ENCODE measurements around the gene ACCS. TPM values are rescaled to one million over a fixed set of nuclear protein-coding genes. Genes with fewer than 3 reads are reported as not detected.

ACCS gene
- total and polyA plus RNA-seq, 2 donors from 2014 or later: 11.4 to 39.0 TPM

DNA sequence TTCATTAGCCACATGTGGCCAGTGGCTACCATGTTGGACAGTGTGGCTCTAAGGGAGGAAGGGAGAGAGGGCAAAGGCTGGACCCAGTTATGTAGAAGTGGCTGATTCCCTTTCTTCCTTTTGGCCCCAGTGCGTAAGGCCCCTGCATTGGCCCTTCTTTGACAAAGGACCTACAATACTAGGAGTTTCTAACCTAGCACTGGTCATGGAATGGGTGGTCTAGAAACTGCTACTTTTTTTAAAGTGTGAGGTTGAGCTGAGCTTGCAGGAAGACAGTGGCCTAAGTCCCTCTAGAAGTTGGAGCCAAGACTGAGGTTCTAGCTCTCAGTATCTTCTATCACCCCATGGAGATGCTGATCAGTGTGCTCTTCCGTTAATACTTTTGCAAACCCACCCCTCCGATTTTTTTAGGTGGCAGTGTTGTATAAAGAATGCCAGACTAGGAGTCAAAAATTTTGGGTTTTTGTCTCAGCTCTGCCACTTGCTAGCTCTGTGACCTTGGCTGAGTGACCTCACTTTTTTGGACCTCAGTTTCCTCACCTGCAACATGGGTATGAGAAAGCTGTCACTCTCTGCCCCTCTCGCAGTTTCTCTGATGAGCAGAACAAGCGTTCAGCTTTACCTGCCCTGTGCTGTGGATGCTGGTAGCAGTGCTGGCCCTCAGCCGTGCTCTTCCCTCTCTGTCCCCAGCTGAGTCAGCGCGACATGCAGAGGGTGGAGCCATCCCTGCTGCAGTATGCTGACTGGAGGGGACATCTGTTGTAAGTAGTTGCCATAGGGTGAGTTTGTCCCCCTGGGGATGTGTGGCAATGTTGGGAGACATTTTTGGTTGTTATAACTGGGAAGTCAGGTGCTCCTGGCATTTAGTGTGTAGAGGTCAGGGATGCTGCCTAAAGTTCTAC is 6.9 kb downstream of the ACCS start:
- no peak for TF ChIP-seq CTCF (IDR thresholded peaks at IDR 0.05; ENCODE audit: borderline replicate concordance, extremely low read depth, insufficient read depth)
- Histone ChIP-seq H3K36me3 (ENCODE audit: control insufficient read depth in 2 of 3, insufficient read depth in 3 of 3, low read length in 3 of 3) (peaks cover 0 to 10% (median 0%) of the 10 kb centered on the region in 3 donors), H3K9ac (ENCODE audit: low read length in 3 of 3) (no peak overlapping the region), H3K4me1 (ENCODE audit: control insufficient read depth in 2 of 3, insufficient read depth in 2 of 3, low read depth in 1 of 3, low read length in 3 of 3) (no peaks in the 10 kb centered on the region), H3K27me3 (ENCODE audit: control insufficient read depth, insufficient read depth, low read length) (no peaks in the 10 kb centered on the region), H3K27ac (ENCODE audit: low read depth in 2 of 2, low read length in 2 of 2) (no peak overlapping the region), H3K9me3 (ENCODE audit: control insufficient read depth in 2 of 3, insufficient read depth in 1 of 3, low read length in 3 of 3) (no peaks in the 10 kb centered on the region), H3K4me3 (ENCODE audit: low read length in 3 of 3) (no peak overlapping the region)
- no peak for FAIRE-seq
- intact Hi-C loops (cut with DNase I): no loop called here
- DNase-seq: no peak

GRCh38 chr11:44078794-44079193 is 12.7 kb downstream of the ACCS start:
- FAIRE-seq (no peak), DNase-seq (no peak)
- Histone ChIP-seq H3K4me1 (ENCODE audit: control insufficient read depth in 2 of 3, insufficient read depth in 2 of 3, low read depth in 1 of 3, low read length in 3 of 3) (no peaks in the 10 kb centered on the region), H3K9ac (ENCODE audit: low read length in 3 of 3) (no peak overlapping the region), H3K36me3 (ENCODE audit: control insufficient read depth in 2 of 3, insufficient read depth in 3 of 3, low read length in 3 of 3) (peaks cover 0 to 15% (median 10%) of the 10 kb centered on the region in 3 donors), H3K27me3 (ENCODE audit: control insufficient read depth, insufficient read depth, low read length) (no peaks in the 10 kb centered on the region), H3K27ac (ENCODE audit: low read depth in 2 of 2, low read length in 2 of 2) (no peak overlapping the region), H3K4me3 (ENCODE audit: low read length in 3 of 3) (no peak overlapping the region), H3K9me3 (ENCODE audit: control insufficient read depth in 2 of 3, insufficient read depth in 1 of 3, low read length in 3 of 3) (no peaks in the 10 kb centered on the region)
- TF ChIP-seq CTCF (IDR thresholded peaks at IDR 0.05; ENCODE audit: borderline replicate concordance, extremely low read depth, insufficient read depth): no peak
- intact Hi-C loops (cut with DNase I): no loop called here

- H3K27ac ChIP-seq (ENCODE audit: low read depth in 2 of 2, low read length in 2 of 2): no peak overlapping the region
- no peak overlapping the region for H3K9ac ChIP-seq (ENCODE audit: low read length in 3 of 3)
- H3K36me3 ChIP-seq (ENCODE audit: control insufficient read depth in 2 of 3, insufficient read depth in 3 of 3, low read length in 3 of 3): peaks cover 0 to 15% (median 10%) of the 10 kb centered on the region in 3 donors
- H3K4me3 ChIP-seq (ENCODE audit: low read length in 3 of 3): no peak overlapping the region
- DNase-seq: no peak
- no peak for TF ChIP-seq CTCF (IDR thresholded peaks at IDR 0.05; ENCODE audit: borderline replicate concordance, extremely low read depth, insufficient read depth)
- H3K27me3 ChIP-seq (ENCODE audit: control insufficient read depth, insufficient read depth, low read length): no peaks in the 10 kb centered on the region
- H3K4me1 ChIP-seq (ENCODE audit: control insufficient read depth in 2 of 3, insufficient read depth in 2 of 3, low read depth in 1 of 3, low read length in 3 of 3): no peaks in the 10 kb centered on the region
- no peaks in the 10 kb centered on the region for H3K9me3 ChIP-seq (ENCODE audit: control insufficient read depth in 2 of 3, insufficient read depth in 1 of 3, low read length in 3 of 3)
- intact Hi-C loops (cut with DNase I): no loop called here
- FAIRE-seq: no peak
Measured at GRCh38 chr11:44079376-44079775, 13.3 kb downstream of the ACCS start.

Measured in kidney (tissue), 14 donors.